Measurements from ENCODE around the gene CNTNAP2.

Gene CNTNAP2

DNA sequence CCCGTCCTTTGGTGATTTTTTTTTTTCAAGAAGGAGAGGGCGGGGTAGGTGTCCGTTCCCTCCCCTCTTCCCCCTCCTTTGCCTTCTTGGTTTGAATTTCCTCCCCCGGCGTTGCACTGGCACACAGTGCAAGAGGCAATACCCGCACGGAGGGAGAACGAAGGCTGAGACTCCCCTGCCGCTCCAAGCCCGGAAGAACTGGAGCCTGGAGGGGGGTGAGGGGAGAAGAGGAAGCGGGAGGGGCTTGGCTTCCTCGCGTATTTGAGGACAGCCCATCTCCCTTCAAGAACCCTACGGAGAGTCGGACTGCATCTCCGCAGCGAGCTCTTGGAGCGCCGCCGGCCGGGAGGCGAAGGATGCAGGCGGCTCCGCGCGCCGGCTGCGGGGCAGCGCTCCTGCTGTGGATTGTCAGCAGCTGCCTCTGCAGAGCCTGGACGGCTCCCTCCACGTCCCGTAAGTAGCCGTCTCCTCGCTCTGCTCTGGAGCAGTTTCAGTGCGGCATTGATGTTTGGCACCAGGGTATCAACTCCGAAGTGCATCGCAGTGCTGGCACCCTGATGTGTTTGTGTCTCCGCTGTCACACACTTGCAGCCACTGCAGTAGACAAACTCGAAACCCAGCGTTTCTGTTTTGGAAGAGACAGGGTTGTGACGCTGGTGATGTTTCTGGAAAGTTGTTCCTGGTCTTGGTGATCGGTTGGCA is at the start of gene CNTNAP2:
Gene CNTNAP2, plus strand, starts transcription at position 281 of the 702 bp plus-strand sequence. Its CDS starts 76 bp downstream, at position 357.
- DNase-seq, result peak; percentile 88

DNA sequence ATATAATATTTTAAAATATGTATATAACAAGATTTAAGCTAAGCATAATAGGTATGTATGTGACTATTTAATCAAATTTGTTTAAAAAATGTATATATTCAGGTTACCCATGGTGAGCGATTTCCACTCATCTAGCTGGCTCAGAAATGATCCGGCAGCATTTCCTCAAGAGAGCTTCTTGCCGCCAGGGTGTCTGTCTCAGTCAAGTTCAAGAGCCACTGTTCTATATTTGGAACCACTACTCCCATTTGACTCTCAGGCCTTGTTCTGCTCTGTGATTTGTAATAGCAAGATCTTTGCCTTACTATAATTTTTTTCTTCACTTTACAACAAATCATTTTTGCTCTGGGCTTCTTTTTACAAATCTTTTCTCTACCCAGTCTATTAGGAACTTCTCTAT is 48.7 kb upstream of the CNTNAP2 start:
- no peak for DNase-seq

DNA sequence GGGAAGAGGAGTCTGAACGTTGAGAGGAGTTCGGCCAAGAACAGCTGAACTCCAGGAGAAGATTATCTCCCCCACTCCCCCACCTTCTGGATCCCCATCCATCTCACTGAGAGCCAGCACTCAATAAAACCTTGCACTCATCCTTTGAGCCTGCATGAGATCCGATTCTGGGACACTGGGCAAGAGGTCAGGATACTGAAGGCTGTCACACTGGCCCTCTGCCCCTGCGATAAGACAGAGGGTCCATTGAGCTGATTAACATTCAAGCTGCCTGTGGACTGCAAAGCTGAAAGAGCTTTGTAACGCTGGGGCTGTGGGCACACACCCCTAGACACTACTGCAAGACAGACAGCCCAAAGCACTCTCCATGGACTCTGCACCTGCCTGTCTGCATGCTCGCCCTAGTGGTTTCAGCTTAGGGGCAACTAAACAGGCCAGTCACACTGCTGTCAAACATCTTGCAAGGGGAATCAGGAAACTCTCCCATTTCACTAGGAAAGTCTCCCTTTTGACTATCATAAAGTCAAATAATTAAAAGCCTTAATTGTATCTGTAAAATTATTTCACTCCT is 42.3 kb upstream of the CNTNAP2 start:
- no peak for DNase-seq

DNA sequence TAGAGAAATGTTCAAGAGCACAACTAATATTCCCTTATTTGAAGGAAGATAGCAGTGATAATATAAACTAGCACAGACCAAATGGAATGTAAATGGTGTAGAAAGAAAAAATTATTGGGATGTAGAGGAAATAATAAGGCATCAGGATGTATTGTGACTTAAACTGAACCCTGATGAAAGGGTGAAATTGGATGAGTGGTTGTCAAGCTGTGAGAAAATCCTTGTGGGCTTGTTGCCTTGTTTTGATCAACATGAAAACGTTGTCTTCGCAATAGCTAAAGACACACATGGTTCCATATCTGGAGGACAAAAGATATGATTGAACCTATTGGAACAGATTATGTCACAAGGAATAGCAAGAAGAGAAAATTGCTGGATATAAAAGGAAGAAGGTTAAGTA is 40.3 kb upstream of the CNTNAP2 start:
- no peak for DNase-seq

DNA sequence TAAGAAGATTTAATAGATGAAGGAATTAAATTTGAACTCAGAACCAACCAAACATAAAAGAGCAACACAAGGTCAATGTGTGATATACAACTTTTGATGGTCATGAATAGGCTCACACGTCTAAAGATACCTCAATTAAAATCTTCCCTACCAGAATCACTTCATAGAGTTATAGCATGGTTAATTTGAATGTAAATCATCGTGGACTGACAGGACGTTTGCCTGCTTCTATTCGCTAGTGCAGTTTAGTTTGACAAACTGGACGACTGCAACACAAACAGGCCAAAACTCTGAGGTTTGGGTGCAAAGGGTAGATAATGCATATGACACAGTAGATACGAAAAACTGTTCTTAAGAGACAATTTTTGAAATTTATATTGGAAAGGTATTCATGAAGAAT is 32.5 kb upstream of the CNTNAP2 start:
- DNase-seq, result no peak

DNA sequence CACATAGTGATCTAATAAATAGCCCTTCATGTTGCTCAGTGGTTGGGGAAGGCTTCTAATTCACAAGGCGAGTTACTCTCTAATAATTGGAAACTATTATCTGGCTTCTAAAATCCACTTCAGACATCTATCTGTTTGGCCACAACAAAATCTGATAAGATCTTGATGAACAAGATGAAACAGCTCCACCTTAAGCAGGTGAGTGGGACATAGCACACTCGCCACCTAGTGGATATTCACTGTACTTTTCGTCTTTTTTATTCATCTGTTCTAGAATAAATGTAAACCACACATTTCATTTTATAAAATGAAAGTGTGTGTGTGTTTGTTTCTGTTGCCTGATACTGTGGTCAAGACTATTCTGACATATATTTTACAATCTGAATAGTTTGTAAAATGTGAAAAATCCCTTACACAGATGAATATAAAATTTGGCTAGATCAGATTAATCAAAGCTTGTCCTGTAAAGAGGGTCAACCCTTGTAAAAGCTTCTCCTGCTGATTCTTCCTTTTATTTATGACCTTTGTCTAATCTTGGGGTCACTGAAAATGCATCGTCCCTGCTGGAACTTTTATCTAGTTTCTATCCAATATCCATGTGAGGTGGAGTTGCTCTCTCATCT is 26.5 kb upstream of the CNTNAP2 start:
- no peak for DNase-seq

DNA sequence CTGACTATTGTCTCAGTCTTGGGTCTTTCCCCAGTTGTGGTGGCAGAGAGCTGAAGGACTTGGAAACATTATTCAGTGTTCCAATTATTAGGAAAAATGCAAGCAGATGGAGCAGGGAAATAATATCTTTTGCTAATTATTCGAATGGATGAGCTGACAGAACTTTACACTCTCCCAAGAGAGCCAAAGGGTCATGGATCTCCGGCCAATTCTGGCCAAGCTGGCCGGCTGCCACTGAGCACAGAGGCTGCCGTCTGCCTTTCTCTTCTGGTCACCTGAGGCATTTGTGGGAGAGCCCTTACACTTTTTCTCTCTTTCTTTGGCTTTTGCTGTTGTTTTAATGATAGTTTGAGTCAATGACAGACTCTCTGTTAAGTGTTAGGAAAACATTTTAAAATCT is 22.2 kb upstream of the CNTNAP2 start:
- no peak for DNase-seq

DNA sequence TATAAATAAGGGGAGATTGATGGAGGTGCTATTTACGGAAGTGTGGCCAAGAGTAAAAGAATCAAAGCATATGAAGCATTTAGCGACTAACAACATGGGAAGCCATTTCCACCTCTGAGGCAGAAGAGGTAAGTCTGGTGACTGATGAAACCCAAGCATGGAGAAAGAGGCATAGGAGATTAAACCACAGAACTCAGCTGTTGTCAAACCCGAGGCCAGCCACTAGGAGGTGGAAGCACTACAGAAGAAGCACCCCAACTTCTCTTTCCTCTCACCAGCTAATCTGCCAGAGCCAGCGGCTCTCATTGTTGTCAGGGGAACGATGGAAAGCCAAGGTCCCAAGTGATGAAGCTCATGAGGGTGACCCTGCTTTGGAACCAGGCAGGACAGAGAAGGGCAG is 19.6 kb upstream of the CNTNAP2 start:
- peak; percentile 53 for DNase-seq

DNA sequence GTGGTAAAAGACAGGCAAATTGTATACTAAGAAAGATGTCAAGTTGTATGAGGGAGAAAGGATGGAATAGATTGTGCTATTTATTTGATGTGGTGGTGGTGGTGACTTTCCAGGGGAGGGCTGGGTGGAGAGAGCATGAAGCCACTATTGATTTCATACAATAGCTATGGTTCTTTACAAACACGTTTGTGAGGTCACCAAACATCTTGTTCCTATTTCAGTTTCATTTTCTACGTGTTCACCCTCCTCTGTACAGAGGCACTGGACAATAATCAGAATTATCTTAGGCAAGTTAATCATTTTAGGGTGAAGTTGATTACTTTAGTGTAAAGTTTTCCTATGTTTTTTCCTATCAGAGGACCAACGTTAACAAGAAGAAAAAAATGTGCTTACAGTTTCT is 10.3 kb upstream of the CNTNAP2 start:
- no peak for DNase-seq

DNA sequence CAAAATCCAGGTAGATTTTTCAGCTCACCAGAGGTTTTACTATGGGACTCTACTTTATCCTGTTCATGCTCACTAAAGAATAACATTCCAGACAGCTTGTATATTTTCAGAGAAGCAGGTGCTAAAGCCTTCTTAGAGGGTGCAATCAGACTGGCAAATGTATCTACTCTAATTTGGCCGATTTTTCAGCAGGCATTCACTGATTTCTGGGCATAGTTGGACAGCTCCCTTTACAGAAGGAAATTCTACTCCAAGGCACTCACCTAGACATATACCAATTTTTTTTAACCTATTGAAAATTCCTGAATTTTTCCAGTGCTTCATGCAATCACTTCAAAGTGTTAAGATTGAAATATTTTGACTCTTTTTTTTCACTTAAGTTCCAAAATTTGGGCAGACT is 3.8 kb upstream of the CNTNAP2 start:
- no peak for DNase-seq

DNA sequence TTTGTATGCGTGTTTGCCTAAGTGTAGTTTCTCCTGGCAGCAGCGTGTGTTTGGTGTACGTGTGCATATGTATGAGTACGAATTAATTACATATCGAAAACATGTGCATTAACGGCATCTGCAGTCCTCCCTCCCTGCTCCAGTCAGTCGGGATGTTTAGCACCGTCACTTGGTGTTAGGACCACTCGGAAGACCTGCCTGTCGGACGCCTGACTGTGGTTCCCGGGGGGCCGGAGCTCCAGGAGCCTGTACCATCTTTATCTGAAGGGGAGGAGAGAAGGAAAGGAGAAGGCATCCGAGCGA is 1.1 kb upstream of the CNTNAP2 start:
- DNase-seq, result no peak

DNA sequence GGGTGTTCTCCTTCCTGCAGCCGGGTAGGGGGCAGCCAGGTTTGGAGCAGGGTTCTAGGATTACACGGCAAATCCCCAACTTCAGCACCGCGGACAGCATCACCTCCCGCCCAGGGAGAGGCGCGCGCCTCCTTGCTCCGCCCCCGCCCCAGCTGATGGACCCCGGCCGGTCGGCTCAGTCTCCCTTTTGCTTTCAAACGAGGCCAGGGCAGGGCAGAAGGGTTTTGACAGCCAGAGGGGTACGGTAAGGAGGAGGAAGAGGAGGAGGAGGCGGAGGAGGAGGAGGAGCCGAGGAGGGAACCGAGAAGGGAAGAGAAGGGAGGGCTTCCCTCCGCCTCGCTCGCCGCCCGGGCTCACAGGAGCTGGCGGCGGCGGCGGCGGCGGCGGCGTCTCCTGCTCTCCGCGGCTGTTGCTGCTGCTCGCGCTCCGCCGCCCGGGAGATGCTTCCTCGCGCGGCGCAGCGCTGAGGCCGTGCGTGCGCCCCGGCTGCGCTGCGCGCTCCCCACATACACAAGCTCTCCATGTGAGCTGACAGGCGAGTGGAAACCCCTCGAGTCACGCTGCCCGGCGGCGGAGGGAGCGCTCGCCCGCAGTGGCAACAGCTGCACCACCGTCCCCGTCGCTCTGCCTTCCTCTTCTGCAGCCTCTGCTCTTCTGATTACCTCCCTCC is 615 bp upstream of the CNTNAP2 start:
- peak; percentile 94 for DNase-seq

DNA sequence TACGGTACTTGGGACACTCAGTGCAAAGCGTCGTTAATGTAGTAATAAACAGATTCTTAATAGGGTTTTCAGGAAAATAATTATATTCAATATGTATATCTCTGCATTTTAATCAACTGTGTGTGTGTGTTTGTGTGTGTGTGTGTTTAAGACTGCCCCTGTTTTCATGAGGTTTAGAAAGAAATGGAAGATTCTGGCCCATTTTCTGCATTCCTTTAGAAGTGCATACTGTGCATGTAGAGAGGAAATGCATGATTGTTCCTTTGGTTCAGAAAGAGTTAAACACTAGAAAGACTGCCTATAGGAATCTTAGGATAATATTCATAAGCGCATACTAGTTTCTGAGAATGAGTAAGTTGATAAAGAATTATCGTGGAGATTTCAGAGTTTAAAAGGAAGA is 975 bp downstream of the CNTNAP2 start:
- no peak for DNase-seq

DNA sequence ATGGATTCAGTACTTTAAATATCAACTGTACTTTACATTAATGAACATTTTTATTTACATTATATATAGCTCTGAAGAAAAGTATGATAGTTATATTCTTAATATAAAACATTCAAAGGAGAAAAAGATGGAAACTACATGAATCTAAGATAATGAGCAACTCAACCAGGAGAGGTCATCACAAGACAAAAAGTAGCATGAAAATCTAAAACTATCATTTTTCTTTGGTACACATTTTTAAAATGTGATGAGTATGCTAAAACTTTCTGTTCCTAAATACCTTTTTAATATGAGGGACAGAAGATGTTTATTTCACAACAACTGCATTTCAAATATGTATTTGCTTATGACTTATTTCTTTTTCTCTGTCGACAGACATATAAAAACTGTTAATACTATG is 2.4 kb downstream of the CNTNAP2 start:
- no peak for DNase-seq

DNA sequence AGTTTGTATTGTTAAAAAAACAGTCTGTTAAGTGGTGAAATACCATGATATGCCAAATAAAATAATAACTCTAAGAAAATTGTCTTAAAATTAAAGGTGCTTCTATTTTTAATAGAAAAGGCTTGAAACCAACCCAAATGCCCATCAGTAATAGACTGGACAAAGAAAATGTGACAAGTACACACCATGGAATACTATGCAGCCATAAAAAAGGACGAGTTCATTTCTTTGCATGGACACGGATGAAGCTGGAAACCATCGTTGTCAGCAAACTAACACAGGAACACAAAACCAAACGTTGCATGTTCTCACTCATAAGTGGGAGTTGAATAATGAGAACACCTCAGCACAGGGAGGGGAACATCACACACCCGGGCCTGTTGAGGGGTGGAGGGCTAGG is 7.1 kb downstream of the CNTNAP2 start:
- DNase-seq, result no peak

DNA sequence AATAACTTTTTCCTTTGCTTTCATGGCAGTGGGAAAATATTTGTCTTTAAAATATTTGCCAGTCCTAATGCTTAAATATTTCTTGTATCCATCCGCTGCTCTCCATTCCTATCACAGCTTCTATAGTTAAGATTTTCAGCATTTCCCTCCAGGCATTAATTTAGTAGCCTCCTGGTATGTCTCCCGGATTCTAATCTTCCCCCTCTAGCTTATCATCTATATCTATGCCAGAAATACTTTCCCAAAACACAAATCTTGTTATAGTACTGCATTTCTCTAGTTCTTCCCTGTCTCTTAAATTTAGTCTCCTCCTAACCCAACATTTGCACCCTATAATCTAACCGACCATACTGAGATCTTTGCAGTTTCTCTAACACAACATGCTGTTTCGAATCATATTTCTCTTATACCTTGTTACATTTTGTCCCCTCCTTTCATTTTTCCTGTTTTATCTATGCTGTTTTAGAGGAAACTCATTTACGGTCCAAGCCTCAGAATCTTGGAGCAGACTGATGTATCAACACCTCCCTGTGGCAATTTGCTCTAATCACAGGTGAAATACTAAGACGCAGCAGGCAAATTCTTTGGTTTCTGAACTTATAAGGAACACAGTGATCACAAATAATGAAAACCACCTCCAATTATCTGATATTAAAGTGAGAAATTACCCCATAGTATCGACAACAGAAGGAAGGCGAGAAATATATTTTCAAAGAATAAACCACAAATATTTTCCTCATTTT is 10.3 kb downstream of the CNTNAP2 start:
- DNase-seq, result no peak

DNA sequence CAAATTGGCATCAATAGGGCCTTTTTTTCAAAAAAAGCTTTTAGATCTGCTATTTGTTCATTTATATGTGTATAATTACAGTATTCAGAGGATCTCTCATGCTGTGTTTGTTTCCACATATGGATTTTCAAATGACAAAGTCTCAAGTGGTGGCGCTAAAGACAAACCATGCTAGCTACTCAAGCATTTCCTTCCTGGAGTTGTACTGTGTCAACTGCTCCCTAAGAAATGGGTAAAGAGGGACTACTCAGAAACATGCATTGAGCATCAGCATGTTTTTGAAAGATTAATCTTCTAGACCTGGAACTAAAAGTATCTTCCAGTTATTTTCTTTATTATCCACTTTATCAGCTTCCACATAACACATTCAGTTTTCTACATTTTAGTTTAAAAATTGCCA is 12.7 kb downstream of the CNTNAP2 start:
- DNase-seq, result no peak

DNA sequence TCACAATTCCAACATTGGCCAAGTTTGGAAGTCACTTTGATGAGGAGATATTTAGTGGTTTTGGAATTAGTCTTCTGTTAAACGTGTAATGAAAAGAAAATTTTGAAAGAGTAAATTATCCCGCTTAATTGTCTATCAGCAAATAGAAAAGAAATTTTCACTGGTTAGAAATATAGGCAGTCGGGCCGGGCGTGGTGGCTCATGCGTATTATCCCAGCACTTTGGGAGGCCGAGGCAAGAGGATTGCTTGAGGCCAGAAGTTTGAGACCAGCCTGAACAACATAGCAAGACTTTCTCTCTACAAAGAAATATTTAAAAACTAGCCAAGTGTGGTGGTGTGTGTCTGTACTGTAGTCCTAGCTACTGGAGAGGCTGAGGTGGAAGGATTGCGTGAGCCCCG is 13.4 kb downstream of the CNTNAP2 start:
- no peak for DNase-seq

DNA sequence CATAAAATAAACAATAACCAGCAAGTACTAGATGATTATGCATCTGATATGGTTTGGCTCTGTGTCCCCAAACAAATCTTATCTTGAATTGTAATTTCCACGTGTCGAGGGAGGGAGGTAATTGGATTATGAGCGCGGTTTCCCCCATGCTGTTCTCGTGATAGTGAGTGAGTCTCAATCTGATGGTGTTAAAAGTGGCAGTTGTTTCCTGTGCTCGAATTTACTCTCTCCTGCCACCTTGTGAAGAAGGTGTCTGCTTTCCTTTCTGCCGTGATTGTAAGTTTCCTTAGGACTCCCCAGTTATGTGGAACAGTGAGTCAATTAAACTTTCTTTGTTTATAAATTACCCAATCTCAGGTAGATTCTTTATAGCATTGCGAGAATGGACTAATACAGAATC is 15.1 kb downstream of the CNTNAP2 start:
- no peak for DNase-seq

DNA sequence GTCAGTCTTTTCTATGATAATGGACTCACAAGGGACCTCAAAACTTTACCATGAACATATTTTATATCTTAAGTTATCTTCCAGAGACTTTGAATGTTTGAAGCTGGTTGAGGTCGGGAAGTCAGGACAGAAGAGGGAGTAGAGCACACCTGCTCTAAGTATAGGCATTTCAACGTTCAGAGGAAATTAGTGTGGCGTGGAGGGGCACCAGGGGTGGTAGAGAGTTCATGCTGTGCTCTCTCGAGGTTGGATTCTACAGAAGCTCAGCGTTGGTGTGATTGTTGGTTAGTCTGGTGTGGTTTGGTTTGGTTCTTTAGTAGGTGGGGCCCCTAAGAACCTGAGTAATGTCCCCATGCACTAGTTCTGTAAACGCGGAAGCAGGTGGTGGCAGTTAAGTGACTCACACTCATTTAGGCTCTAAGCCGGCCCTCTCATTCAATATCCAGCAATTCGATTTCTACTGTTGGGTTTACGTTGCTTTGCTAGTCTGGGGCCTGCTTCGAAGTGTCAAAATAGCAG is 19.8 kb downstream of the CNTNAP2 start:
- DNase-seq, result no peak

DNA sequence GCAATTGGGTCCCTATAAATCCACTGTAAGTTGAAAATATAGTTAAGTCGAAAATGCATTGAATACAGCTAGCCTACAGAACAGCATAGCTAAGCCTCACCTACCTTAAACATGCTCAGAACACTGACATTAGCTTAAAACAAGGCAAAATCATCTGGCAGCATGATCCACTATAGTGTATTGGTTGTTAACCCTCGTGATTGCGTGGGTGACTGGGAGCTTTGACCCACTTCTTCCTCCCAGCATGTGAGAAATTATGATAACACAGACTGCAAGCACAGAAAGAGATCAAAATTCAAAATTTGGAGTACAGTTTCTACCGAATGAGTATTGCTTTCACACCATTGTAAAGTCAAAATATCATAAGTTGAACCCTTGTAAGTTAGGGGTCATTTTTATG is 22.3 kb downstream of the CNTNAP2 start:
- no peak for DNase-seq

DNA sequence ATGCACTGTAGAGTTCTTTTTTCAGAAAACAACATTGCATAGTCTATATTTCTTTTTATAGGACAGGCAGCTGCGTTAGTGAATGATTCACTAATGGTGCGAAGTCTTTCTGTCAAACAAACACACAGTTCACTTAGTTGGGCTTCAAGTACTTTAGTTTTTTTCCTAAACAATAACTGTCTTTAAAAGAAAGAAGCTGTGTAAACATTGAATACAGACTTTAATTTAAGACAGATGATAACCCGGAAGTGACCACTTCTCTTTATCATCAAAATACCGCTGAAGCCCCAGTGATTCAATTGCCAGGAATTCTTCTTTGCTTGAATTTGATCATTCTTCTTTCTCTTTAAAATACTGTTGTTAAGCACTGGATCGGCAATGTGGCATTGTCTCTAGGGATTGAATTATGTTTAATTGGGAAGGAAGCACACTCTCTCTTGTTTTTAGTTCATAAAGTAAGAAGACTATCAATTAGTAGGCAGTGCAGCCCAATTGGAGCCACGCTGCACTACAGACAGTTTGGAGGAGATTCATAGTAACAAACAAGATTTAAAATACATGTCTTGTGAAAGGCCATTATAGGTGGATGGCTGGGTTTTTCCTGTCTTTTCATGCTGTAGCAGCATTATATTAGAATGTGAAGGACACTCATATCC is 30.4 kb downstream of the CNTNAP2 start:
- no peak for DNase-seq

DNA sequence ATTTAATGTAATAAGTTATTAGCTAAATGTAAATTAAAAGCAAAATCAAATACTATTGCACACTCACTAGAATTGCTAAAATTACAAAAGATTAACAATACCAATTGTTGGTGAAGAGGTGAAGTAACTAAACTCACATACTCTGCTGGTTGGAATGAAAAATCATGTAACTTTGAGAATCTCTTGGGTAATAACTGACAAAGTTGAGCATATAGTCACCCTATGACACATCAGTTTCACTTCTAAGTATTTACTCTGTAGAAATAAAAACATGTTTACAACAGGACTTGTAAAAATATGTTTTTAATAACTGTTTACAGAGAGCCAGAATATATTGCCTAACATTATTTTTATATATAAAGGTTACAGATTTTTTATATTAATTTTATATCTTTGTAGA is 33.6 kb downstream of the CNTNAP2 start:
- DNase-seq, result no peak

Data from islet precursor cell (in vitro differentiated cells).